GM19324 (cell line): ENCODE results near the gene UBE2M.
"Not testable (repeated sequence)": the region's sequence is repeated elsewhere in the genome, so short reads cannot be mapped to it uniquely, and the experiment has no call there.

Experiments used
- ATAC-seq: cut with Tn5 transposase; IDR thresholded peaks from one replicate; pipeline ENCODE4 v1.9.1; 2021; ENCODE audit warnings: mild to moderate bottlenecking, moderate library complexity; ENCODE audit not compliant: unreplicated experiment, low FRiP score

Gene UBE2M

DNA sequence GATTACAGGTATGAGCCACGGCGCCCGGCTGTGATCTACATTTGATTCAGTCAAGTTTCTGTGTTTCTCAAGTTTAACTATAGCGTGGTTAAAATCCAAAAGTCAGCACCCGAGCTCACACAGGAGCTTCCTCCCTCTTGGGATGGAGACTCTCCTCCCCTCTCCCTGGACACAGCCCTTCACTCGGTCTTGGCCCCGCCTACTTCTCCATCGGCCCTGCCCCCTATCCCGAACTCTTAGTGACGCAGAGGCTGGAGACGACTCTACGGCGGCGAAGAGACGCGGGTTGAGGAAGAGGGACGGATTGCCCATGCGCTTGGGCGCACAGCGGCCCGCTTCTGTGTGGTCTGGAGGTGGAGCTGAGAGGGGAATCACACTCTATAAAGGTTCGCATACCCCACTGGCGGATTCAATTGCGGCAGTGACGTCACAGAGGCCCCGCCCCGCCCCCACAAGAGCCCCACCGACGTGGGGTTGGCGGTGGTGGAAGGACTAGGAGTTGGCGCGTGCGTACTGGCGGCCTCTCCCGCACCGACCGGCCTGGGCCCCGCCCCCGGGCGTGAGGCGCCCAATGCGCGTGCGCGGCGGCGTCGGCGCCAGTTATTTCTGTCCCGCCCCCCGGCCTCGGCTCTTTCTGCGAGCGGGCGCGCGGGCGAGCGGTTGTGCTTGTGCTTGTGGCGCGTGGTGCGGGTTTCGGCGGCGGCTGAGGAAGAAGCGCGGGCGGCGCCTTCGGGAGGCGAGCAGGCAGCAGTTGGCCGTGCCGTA lies 14.4 kb downstream of the UBE2M start, which contains the start of gene TRIM28:
Gene TRIM28 (plus strand): TSS at position 239 of the 765 bp plus-strand sequence. CDS start 694 bp downstream, outside the sequence.
- peak; percentile 87 for ATAC-seq

GRCh38 chr19:58542641-58543372 lies 15.6 kb downstream of the UBE2M start:
- not testable (repeated sequence) for ATAC-seq

- not testable (repeated sequence) for ATAC-seq
Measured at GRCh38 chr19:58539169-58539559, 19.2 kb downstream of the UBE2M start.

DNA sequence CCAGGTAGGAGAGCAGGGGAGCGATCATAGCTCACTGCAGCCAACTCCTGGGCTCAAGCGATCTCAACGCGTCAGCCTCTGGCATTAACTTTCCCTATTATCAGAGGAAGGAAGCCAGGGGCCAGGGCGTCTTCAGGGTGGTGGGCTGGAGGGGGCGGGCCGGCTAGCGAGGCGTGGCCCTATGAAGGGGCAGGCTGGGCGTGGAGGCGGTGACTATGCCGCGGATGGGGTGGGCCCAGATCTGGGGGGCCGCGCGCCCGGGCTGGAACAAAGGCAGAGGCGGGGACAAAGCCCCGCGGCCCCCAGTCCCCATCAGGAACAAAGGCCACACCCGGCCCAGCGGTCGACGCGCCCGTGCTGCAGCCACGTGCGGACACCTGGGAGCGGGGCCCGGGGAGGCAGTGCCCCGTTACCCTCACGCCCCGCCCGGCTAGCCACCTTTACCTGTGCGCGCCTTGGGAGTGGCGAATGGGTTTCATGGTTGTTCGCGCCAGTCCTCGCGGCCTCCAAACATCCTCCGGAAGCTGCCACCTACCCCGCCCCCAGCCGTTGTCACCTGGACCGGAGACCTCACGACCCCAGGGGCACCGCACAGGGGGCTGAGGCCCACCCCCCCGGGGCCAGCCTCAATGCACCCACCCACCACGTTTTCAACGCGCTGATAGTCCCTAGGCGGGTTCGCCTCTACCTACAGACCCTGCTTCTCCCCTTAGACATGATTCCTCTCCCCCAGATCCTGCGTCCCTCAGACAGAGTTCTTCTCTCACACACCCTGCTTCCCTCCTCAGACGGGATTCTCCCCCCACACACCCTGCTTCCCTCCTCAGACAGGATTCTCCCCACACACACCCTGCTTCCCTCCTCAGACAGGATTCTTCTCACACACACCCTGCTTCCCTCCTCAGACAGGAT lies 19.9 kb downstream of the UBE2M start:
- ATAC-seq, result no peak

- no peak for ATAC-seq
Measured at GRCh38 chr19:58536852-58537798, 21.3 kb downstream of the UBE2M start.

- ATAC-seq, result no peak
Measured at GRCh38 chr19:58535857-58536256, 22.6 kb downstream of the UBE2M start.

GRCh38 chr19:58531034-58531840 lies 27.2 kb downstream of the UBE2M start:
- ATAC-seq, result no peak

GRCh38 chr19:58529405-58529804 lies 29.0 kb downstream of the UBE2M start:
- no peak for ATAC-seq

DNA sequence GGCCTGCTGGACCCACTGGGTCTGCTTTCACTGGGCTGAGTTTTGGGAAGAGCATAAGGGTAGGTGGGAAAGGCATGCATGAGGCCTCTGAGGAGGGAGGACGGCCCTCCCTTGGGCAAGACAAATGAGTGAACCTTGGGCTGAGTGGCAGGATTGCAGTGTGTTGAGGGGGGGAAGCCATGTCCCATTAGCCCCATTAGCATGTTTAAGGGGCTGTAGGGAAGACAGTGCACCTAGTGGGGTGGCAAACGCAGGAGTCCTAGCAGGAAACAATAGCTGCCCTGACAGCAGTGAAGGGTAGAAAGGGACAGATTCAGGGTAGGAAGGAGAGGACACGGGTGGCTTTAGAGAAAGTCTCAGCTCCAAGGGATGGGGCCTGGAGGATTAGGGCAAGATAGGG lies 35.7 kb downstream of the UBE2M start:
- no peak for ATAC-seq

DNA sequence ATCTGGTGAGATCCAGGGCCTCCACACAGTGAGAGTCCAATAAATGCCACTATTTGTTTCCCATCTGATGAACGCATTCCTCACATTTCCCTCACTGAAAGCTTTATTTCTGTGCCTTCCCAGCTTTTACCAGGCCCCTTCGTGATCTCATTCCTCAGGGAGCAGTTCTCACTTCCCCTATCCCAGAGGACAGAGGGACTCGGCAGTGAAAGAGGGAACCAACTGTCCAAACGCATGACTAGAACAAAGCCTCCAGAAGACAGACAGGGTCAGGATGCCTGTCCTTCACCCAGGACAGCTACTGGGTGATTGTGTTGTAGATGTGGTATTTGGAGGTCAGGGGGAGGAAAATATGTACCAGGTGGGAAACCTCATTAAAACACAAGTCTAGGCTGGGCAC lies 36.8 kb downstream of the UBE2M start:
- ATAC-seq, result no peak

DNA sequence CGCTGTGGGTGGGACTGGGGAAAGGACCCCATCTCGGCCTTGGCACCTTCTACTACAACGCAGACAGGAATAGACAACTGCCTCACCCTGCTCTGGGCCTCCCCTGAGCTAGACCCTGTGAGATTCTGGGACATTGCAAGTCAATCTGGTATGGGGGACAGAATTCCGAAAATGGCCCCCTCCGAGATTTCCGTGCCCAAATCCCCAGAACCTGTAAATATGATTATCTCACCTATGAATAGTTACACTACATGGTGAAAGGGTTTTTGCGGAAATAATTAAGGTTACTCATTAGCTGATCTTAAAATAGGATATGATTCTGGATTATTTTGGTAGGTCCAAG lies 38.2 kb downstream of the UBE2M start:
- no peak for ATAC-seq

GRCh38 chr19:58519355-58520256 lies 38.8 kb downstream of the UBE2M start, which contains the start of gene ZBTB45:
Gene ZBTB45 (minus strand): TSS chr19:58519810. CDS start chr19:58517673, 2,137 bp downstream.
- ATAC-seq, result peak; percentile 86

GRCh38 chr19:58519087-58519354 lies 39.4 kb downstream of the UBE2M start:
- ATAC-seq, result peak; percentile 0

DNA sequence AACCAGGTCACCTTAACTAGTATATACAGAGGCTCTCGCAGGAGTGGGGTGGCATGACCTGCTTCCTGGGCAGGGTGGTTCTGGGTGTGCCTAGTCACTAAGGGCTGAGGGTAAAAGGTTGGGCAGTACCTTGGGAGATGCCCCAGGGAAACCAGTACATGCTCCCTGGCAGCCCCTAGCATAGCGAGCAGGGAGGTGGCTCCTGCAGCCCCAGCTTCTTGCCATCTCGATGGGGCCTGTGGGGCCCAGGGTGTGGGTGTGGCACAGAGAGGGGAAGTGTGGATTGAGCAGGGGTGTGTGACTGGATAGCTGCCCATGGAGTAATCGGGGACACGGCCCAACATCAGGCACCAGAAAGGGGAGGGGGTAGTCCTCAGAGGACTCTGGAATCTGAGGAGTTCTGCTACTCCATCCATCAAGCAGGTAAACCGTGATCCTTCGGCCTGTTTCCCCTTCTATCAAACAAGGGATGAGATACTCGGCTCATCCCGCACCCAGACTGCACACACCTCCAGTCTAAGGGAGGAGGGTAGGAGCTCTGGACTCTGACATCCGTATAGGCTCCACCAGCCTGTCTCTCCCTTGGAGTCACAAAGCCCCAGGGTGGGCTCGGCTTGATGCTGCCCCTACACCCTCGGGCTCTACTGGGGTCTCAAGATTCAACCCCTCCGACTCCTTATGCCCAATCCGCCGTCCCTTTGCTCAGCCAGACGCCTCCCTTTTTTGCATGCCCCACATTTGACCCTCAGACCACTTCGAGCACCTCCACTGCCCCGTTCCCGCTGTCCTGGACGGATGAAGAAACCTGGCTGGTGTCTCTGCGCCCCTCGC lies 39.9 kb downstream of the UBE2M start:
- no peak for ATAC-seq

GRCh38 chr19:58516964-58517833 lies 41.2 kb downstream of the UBE2M start:
- ATAC-seq, result no peak

- no peak for ATAC-seq
Measured at GRCh38 chr19:58516246-58516836, 42.1 kb downstream of the UBE2M start.
